ENCODE measurements around the gene SNRNP35. TPM values are rescaled to one million over a fixed set of nuclear protein-coding genes. Genes with fewer than 3 reads are reported as not detected.

SNRNP35 gene
- total and polyA plus RNA-seq, 9 of the 15 experiments (the other 6 are each of a cell fraction or from before 2014, with no cell fraction given): 17.7 to 41.0 (median 25.5) TPM

DNA sequence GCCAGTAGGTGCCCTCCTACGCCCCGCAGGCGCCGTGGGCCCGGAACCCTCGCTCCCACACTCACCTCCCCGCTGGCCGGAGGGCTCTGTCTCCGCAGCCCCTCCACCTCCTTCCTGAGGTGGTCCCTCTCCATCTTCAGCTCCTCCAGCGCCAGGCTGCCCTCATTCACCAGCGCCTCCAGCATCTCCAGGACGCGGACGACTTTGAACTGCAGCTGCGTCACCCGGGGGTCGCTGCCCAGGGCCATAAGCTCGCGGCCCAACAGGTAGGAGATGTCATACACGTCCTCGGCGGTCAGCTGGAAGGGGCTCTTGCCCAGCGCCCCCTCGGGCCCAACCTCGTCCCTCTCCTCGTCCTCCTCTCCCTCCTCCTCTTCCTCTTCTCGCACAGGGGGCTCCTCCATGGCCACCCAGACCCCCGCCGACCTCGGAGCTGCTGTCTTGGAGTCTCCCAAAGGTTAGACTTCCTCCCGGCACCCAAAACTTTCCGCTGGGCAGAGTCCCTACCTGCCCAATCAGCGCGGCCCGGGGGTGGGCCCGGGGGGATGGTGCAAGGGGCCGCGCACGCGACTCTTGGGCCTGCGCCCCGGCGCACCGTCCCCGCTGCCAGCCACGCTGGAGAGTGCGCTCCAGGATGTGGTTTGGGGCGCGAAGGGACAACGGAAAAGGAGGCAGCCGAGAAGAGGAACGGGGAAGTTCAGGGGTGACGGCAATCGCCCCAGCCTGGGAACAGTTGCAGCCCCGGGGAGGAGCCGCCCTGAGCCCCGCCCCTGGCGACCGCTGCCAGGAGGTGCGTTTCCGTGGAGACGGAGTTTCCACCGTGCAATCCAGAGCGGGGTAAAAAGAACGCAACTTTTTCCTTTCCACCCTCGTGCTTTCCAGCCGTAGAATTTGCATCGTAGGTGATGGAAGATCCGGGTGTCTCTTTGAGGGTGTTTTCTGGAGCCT, 21.6 kb upstream of the SNRNP35 start, which contains the start of gene RILPL2 (continued):
- TF ChIP-seq ZNF518B (CRISPR knock-in tag; IDR thresholded peaks at IDR 0.05) (no peak), RHOXF2B (CRISPR knock-in tag; conservative IDR thresholded peaks at IDR 0.05) (no peak), LEF1 (IDR thresholded peaks at IDR 0.05) (no peak; the same call in 1 of the 2 replicates), CAMTA2 (CRISPR knock-in tag; conservative IDR thresholded peaks at IDR 0.05) (no peak), RREB1 (CRISPR knock-in tag; IDR thresholded peaks at IDR 0.05) (0 out of 2 replicates have a peak, but pooled peaks have one; percentile 25), POLR2AphosphoS5 (IDR thresholded peaks at IDR 0.05; ENCODE audit: control insufficient read depth, insufficient read depth, low read depth, low read length) (peak; percentile 41; the same call in 1 of the 2 replicates), CGGBP1 (CRISPR knock-in tag; IDR thresholded peaks at IDR 0.05) (no peak), ZNF507 (tag; conservative IDR thresholded peaks at IDR 0.05) (no peak), SAFB (IDR thresholded peaks at IDR 0.05; ENCODE audit: borderline replicate concordance, low read depth, low read length) (no peak), ZNF655 (CRISPR knock-in tag; IDR thresholded peaks at IDR 0.05) (no peak), TEAD4 (IDR thresholded peaks at IDR 0.05; ENCODE audit: low read length) (no peak), TEAD4 (CRISPR knock-in tag; IDR thresholded peaks at IDR 0.05; ENCODE audit: borderline replicate concordance) (no peak)
- TF ChIP-seq, protein P1, sequence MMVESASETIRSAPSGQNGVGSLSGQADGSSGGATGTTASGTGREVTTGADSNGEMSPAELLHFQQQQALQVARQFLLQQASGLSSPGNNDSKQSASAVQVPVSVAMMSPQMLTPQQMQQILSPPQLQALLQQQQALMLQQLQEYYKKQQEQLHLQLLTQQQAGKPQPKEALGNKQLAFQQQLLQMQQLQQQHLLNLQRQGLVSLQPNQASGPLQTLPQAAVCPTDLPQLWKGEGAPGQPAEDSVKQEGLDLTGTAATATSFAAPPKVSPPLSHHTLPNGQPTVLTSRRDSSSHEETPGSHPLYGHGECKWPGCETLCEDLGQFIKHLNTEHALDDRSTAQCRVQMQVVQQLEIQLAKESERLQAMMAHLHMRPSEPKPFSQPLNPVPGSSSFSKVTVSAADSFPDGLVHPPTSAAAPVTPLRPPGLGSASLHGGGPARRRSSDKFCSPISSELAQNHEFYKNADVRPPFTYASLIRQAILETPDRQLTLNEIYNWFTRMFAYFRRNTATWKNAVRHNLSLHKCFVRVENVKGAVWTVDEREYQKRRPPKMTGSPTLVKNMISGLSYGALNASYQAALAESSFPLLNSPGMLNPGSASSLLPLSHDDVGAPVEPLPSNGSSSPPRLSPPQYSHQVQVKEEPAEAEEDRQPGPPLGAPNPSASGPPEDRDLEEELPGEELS (CRISPR knock-in tag; IDR thresholded peaks at IDR 0.05; ENCODE audit: borderline replicate concordance): 0 out of 2 replicates have a peak, but pooled peaks have one; percentile 75

Measured in K562 (cell line).